H9 (cell line): Measurements from ENCODE around the gene MYL1. TPM values are rescaled to one million over a fixed set of nuclear protein-coding genes. Genes with fewer than 3 reads are reported as not detected.

Source experiments
- DNase-seq: peaks from one replicate; pipeline ENCODE4 v3.0.0-alpha.2; 2017
- H2AFZ ChIP-seq: one replicate; pipeline ENCODE4 v1.6.1; 2013; ENCODE audit warnings: mild to moderate bottlenecking, low read length, control low read depth, moderate library complexity
- H2AK5ac ChIP-seq: 2 replicates; pipeline ENCODE4 v1.6.1; 2013; ENCODE audit warnings: low read length, control low read depth, mixed read lengths; ENCODE audit not compliant: insufficient read length
- H2BK120ac ChIP-seq: one replicate; pipeline ENCODE4 v1.6.1; 2013; ENCODE audit warnings: low read depth, mild to moderate bottlenecking, low read length, control low read depth, inconsistent platforms; ENCODE audit not compliant: poor library complexity, severe bottlenecking
- H2BK12ac ChIP-seq: 2 replicates; pipeline ENCODE4 v1.6.1; 2013; ENCODE audit warnings: low read length, control low read depth, mixed read lengths, low read depth; ENCODE audit not compliant: insufficient read length
- H2BK15ac ChIP-seq: 2 replicates; pipeline ENCODE4 v1.6.1; 2013; ENCODE audit warnings: low read depth, low read length, control low read depth
- H2BK20ac ChIP-seq: one replicate; pipeline ENCODE4 v1.6.1; 2013; ENCODE audit warnings: low read depth, mild to moderate bottlenecking, low read length, control low read depth, inconsistent platforms; ENCODE audit not compliant: poor library complexity, severe bottlenecking
- H2BK5ac ChIP-seq: 2 replicates; pipeline ENCODE4 v1.6.1; 2013; ENCODE audit warnings: low read length, control low read depth, mixed read lengths; ENCODE audit not compliant: insufficient read length
- H3K14ac ChIP-seq: 2 replicates; pipeline ENCODE4 v1.6.1; 2013; ENCODE audit warnings: low read length, control low read depth; ENCODE audit not compliant: insufficient read depth
- H3K18ac ChIP-seq: 2 replicates; pipeline ENCODE4 v1.6.1; 2013; ENCODE audit warnings: low read depth, mild to moderate bottlenecking, mixed read lengths, low read length, control low read depth; ENCODE audit not compliant: insufficient read length
- H3K23ac ChIP-seq: 2 replicates; pipeline ENCODE4 v1.6.1; 2013; ENCODE audit warnings: low read length, control low read depth, mixed read lengths, low read depth; ENCODE audit not compliant: insufficient read length
- H3K23me2 ChIP-seq: 2 replicates; pipeline ENCODE4 v1.6.1; 2013; ENCODE audit warnings: low read depth, mild to moderate bottlenecking, mixed read lengths, low read length, control low read depth; ENCODE audit not compliant: insufficient read length, poor library complexity, severe bottlenecking
- H3K27ac ChIP-seq: 2 replicates; pipeline ENCODE4 v1.5.1; 2013; ENCODE audit warnings: low read length, control low read depth, mixed read lengths, low read depth; ENCODE audit not compliant: insufficient read length
- H3K27me3 ChIP-seq: 2 replicates; pipeline ENCODE4 v1.6.1; 2013; ENCODE audit warnings: low read length, control low read depth, inconsistent platforms; ENCODE audit not compliant: insufficient read depth
- H3K4ac ChIP-seq: 2 replicates; pipeline ENCODE4 v1.6.1; 2013; ENCODE audit warnings: low read depth, mild to moderate bottlenecking, control low read depth, inconsistent platforms, low read length, moderate library complexity
- H3K4me1 ChIP-seq: 2 replicates; pipeline ENCODE4 v1.6.1; 2013; ENCODE audit warnings: low read length, control low read depth, inconsistent platforms; ENCODE audit not compliant: insufficient read depth
- H3K4me2 ChIP-seq: 2 replicates; pipeline ENCODE4 v1.6.1; 2013; ENCODE audit warnings: low read length, control low read depth, mixed read lengths; ENCODE audit not compliant: insufficient read length, insufficient read depth
- H3K56ac ChIP-seq: 2 replicates; pipeline ENCODE4 v1.6.1; 2013; ENCODE audit warnings: low read depth, mild to moderate bottlenecking, mixed read lengths, low read length, control low read depth; ENCODE audit not compliant: insufficient read length
- H3K79me1 ChIP-seq: 2 replicates; pipeline ENCODE4 v1.6.1; 2013; ENCODE audit warnings: low read depth, mild to moderate bottlenecking, moderate library complexity, low read length, control low read depth, inconsistent platforms; ENCODE audit not compliant: insufficient read depth, poor library complexity, severe bottlenecking
- H3K79me2 ChIP-seq: 2 replicates; pipeline ENCODE4 v1.6.1; 2013; ENCODE audit warnings: low read length, control low read depth, inconsistent platforms; ENCODE audit not compliant: insufficient read depth
- H3K9ac ChIP-seq: 2 replicates; pipeline ENCODE4 v1.6.1; 2013; ENCODE audit warnings: low read length, control low read depth, mixed read lengths; ENCODE audit not compliant: insufficient read length; ENCODE audit errors: extremely low read depth
- H3K9me3 ChIP-seq: one replicate; pipeline ENCODE4 v1.6.1; 2013; ENCODE audit warnings: low read depth, low read length, inconsistent platforms; ENCODE audit not compliant: control insufficient read depth
- H3T11ph ChIP-seq: one replicate; pipeline ENCODE4 v1.6.1; 2013; ENCODE audit warnings: mild to moderate bottlenecking, low read length, control low read depth, inconsistent platforms
- H4K20me1 ChIP-seq: one replicate; pipeline ENCODE4 v1.6.1; 2013; ENCODE audit not compliant: control insufficient read depth, insufficient read length, insufficient read depth
- H4K5ac ChIP-seq: 2 replicates; pipeline ENCODE4 v1.6.1; 2013; ENCODE audit warnings: low read depth, mild to moderate bottlenecking, mixed read lengths, low read length, control low read depth; ENCODE audit not compliant: insufficient read length
- H4K8ac ChIP-seq: replicated peaks from 2 replicates; pipeline ENCODE4 v1.6.1; 2013; ENCODE audit warnings: low read length, control low read depth, mixed read lengths, low read depth; ENCODE audit not compliant: insufficient read length
- H4K91ac ChIP-seq: 2 replicates; pipeline ENCODE4 v1.6.1; 2013; ENCODE audit warnings: low read depth, mild to moderate bottlenecking, moderate library complexity, mixed read lengths, low read length, control low read depth; ENCODE audit not compliant: insufficient read length
- H3K27ac Mint-ChIP-seq, 3 experiments: 2 replicates in 2 of 3; 3 replicates in 1 of 3; pipeline ENCODE4 v1.8.0; 2020 to 2021; ENCODE audit warnings: mixed read lengths in 3 of 3, mild to moderate bottlenecking in 1 of 3, moderate library complexity in 1 of 3
- H3K27me3 Mint-ChIP-seq: 2 replicates; pipeline ENCODE4 v1.8.0; 2021; ENCODE audit warnings: low read depth, mild to moderate bottlenecking, moderate library complexity, mixed read lengths
- H3K36me3 Mint-ChIP-seq, 3 experiments: 2 replicates in 2 of 3; 3 replicates in 1 of 3; pipeline ENCODE4 v1.8.0; 2020 to 2021; ENCODE audit warnings: low read depth in 3 of 3, mixed read lengths in 3 of 3; ENCODE audit not compliant: insufficient read depth in 1 of 3
- H3K4me1 Mint-ChIP-seq, 2 experiments: 2 replicates each; pipeline ENCODE4 v1.8.0; 2020; ENCODE audit warnings: mixed read lengths in 2 of 2
- H3K4me3 Mint-ChIP-seq, 2 experiments: 2 replicates in 1 of 2; 3 replicates in 1 of 2; pipeline ENCODE4 v1.8.0; 2020 to 2021; ENCODE audit warnings: mild to moderate bottlenecking in 2 of 2, mixed read lengths in 2 of 2, moderate library complexity in 1 of 2
- H3K9me3 Mint-ChIP-seq, 2 experiments: 2 replicates in 1 of 2; 3 replicates in 1 of 2; pipeline ENCODE4 v1.8.0; 2020; ENCODE audit warnings: mild to moderate bottlenecking in 2 of 2, mixed read lengths in 2 of 2, moderate library complexity in 1 of 2
- CTCF ChIP-seq: fragments of 200-600 bp; sonication (generic); conservative IDR thresholded peaks from 3 replicates; pipeline ENCODE4 v1.8.0; 2021; ENCODE audit warnings: antibody characterized with exemption, mild to moderate bottlenecking
- WGBS: extraction: QIAGEN DNeasy Blood & Tissue Kit; methylation state at CpG from one replicate; pipeline ENCODE4 v1.1.7; 2013; ENCODE audit warnings: missing lambda C conversion rate, low lambda C conversion rate, mixed read lengths; ENCODE audit not compliant: insufficient read length; ENCODE audit errors: extremely low coverage; 5-methylcytosine and 5-hydroxymethylcytosine counted together
- long read RNA-seq: library from polyadenylated mRNA; unstranded; transcript quantifications from one replicate; pipeline ENCODE4 v2.0.0, GENCODE V29; 2020
- total RNA-seq: library from RNA; stranded (reverse); gene quantifications from 2 replicates; pipeline ENCODE4 v1.2.1, GENCODE V29; 2021

Gene MYL1
- not detected in 2 replicates for total RNA-seq
- long read RNA-seq, result 0 reads

DNA sequence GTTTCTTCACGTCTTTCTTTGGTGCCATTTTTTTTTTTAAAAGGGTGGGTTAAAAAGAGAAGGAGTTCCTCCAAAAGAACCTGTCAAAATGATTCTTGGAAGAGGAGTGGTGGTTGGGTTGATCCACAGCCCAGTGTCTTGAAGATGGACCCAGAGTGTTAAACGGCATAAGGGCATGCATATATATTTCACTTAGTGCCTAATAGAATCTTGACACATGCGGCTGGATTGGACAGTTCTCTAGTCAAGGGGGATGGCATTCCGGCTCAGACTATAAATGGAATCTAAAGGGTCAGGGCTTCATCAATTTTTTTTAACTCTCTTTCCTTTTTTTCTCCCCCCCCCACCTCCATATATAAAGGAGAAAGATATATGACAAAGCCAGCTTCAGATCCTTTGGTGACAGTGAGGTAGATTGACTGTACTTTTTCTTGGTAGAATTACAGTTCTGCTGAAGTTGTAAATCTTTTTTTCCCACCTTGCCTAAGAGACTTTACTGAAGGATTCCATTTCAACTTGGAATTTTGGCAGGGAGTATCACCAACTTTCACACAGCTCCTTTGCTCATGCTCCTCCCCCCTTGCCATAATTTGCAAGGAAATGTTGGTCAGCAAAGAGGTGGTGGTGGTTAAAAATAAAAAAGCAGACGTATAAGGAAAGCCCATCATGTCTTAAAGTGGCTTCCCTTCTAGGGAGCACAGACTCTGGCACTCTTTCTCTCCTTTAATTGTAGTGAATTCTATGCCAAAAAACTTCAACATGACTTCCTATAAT, at the start of gene MYL1:
TSS of gene MYL1 (minus strand) at position 160 of the 774 bp plus-strand sequence. CDS start at position 28, 132 bp downstream.
- no peaks in the 10 kb centered on the region for H3K79me1 ChIP-seq
- H3K9me3 ChIP-seq, result no peaks in the 10 kb centered on the region
- DNase-seq, result no peak
- H3K27me3 ChIP-seq, result no peaks in the 10 kb centered on the region
- H3K27me3 Mint-ChIP-seq, result no peaks in the 10 kb centered on the region
- H3K18ac ChIP-seq, result no peak within 1 kb of the TSS
- H4K8ac ChIP-seq, result no peak within 1 kb of the TSS
- H3K56ac ChIP-seq, result no peak within 1 kb of the TSS
- no peak within 1 kb of the TSS for H2BK5ac ChIP-seq
- no peaks in the 10 kb centered on the region for H3K9me3 Mint-ChIP-seq
- no peaks in the 10 kb centered on the region for H4K20me1 ChIP-seq
- H3K27ac Mint-ChIP-seq, result no peak within 1 kb of the TSS; a peak in 1 of 7 replicates
- H3T11ph ChIP-seq, result no peak within 1 kb of the TSS
- no peak within 1 kb of the TSS for H3K4me2 ChIP-seq
- H2BK20ac ChIP-seq, result no peak within 1 kb of the TSS
- H2BK120ac ChIP-seq, result no peak within 1 kb of the TSS
- no CpG with 5 or more reads among the region's 5 CpGs for WGBS
- no peak within 1 kb of the TSS for H2BK15ac ChIP-seq
- H3K79me2 ChIP-seq, result no peaks in the 10 kb centered on the region
- no peak within 1 kb of the TSS for H3K4ac ChIP-seq
- no peaks in the 10 kb centered on the region for H3K4me1 ChIP-seq
- no peak within 1 kb of the TSS for H4K5ac ChIP-seq
- no peak within 1 kb of the TSS for H3K23ac ChIP-seq
- H3K4me1 Mint-ChIP-seq, result no peaks in the 10 kb centered on the region
- H3K9ac ChIP-seq, result no peak within 1 kb of the TSS
- H3K4me3 Mint-ChIP-seq, result no peak within 1 kb of the TSS
- H3K36me3 Mint-ChIP-seq, result no peaks in the 10 kb centered on the region
- TF ChIP-seq CTCF, result no peak
- H2AK5ac ChIP-seq, result no peak within 1 kb of the TSS
- H3K23me2 ChIP-seq, result no peaks in the 10 kb centered on the region
- no peak within 1 kb of the TSS for H2BK12ac ChIP-seq
- no peak within 1 kb of the TSS for H4K91ac ChIP-seq
- H3K14ac ChIP-seq, result no peak within 1 kb of the TSS
- H3K27ac ChIP-seq, result no peak within 1 kb of the TSS
- H2AFZ ChIP-seq, result no peak within 1 kb of the TSS
